ENCODE measurements around the gene SNX9. TPM values are rescaled to one million over a fixed set of nuclear protein-coding genes. Genes with fewer than 3 reads are reported as not detected.
A peak's percentile ranks its signal among the peaks of the same experiment; 100 is the strongest.
"Not testable (repeated sequence)": the region's sequence is repeated elsewhere in the genome, so short reads cannot be mapped to it uniquely, and the experiment has no call there.

SNX9 gene
- total RNA-seq, 4 donors from 2014 or later = 29.4 to 44.9 (median 33.3) TPM

DNA sequence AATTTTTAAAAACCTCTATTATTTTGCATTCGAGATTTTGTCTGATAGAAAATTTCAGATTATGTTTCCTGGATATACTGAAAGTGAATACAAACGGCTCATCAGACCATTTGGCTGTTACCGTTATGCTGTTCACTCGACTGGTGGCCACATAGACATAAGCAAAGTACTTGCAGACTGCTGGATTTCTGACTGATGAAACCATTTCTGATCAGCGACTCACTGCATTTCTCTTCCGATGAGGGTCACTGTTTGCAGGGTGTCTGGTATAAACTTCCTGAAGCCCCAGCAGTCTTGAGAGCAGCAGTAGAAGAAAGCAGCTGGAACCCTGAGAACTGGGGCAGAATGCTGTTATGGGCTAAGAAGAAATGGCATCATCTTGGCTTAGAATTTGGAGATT, 17.7 kb downstream of the SNX9 start:
- no peak for DNase-seq
- no peak overlapping the region for H3K27ac ChIP-seq
- ATAC-seq = no peak
- H3K27me3 ChIP-seq = no peaks in the 10 kb centered on the region
- intact Hi-C loops (cut with DNase I; ENCODE audit: low total_unique reads) = no loop called here
- in situ Hi-C loops (cut with MboI; ENCODE audit: low sequenced_read_pairs in 4 of 4) = no loop called here
- no peaks in the 10 kb centered on the region for H3K36me3 ChIP-seq
- TF ChIP-seq POLR2A (IDR thresholded peaks at IDR 0.05) = no peak
- TF ChIP-seq, protein P1, sequence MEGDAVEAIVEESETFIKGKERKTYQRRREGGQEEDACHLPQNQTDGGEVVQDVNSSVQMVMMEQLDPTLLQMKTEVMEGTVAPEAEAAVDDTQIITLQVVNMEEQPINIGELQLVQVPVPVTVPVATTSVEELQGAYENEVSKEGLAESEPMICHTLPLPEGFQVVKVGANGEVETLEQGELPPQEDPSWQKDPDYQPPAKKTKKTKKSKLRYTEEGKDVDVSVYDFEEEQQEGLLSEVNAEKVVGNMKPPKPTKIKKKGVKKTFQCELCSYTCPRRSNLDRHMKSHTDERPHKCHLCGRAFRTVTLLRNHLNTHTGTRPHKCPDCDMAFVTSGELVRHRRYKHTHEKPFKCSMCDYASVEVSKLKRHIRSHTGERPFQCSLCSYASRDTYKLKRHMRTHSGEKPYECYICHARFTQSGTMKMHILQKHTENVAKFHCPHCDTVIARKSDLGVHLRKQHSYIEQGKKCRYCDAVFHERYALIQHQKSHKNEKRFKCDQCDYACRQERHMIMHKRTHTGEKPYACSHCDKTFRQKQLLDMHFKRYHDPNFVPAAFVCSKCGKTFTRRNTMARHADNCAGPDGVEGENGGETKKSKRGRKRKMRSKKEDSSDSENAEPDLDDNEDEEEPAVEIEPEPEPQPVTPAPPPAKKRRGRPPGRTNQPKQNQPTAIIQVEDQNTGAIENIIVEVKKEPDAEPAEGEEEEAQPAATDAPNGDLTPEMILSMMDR (IDR thresholded peaks at IDR 0.05 in 4 of 5, conservative IDR thresholded peaks at IDR 0.05 in 1 of 5) = no peak
- peak overlapping the region in 1 of 4 donors; percentile 2 for H3K4me3 ChIP-seq
- H3K9me3 ChIP-seq = no peaks in the 10 kb centered on the region
- H3K4me1 ChIP-seq = peaks cover 41 to 52% of the 10 kb centered on the region in 2 donors

DNA sequence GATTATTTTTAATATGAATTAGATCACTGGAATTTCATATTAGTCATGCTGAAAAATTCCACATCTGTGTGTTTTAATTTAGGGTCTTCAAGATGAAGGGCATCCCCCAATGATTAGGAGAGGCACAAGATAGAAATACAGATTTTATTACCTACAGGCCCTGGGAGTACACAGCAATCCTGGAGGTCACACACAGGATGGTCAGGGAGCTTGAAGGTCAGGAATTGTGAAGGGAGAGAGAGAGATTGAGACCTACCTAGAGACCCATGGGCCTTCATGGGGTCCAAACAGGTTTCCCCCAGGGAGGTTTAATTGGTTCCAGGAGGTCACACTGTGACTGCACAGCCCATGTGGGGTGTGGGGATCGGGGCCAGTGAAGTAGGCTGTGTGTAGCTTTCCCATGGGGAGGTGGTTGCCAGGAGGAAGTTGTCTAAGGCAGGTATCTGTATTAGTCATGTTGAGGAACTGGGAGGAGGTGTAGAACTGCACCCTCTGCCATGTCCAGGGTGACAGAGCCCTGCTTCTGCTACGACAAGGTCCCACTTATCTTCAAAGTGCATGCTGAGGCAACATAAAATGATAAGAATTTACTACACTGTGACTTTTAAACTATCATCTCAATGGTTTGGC, 18.3 kb downstream of the SNX9 start:
- ATAC-seq (no peak), DNase-seq (no peak)
- Histone ChIP-seq H3K36me3 (no peaks in the 10 kb centered on the region), H3K4me3 (no peak overlapping the region), H3K27me3 (no peaks in the 10 kb centered on the region), H3K9me3 (no peaks in the 10 kb centered on the region), H3K27ac (no peak overlapping the region), H3K4me1 (peaks cover 46 to 57% of the 10 kb centered on the region in 2 donors)
- TF ChIP-seq, protein P1 (IDR thresholded peaks at IDR 0.05 in 4 of 5, conservative IDR thresholded peaks at IDR 0.05 in 1 of 5) = no peak
- TF ChIP-seq POLR2A (IDR thresholded peaks at IDR 0.05) = no peak
- in situ Hi-C loops (cut with MboI; ENCODE audit: low sequenced_read_pairs in 4 of 4) = no loop called here
- intact Hi-C loops (cut with DNase I; ENCODE audit: low total_unique reads) = no loop called here

DNA sequence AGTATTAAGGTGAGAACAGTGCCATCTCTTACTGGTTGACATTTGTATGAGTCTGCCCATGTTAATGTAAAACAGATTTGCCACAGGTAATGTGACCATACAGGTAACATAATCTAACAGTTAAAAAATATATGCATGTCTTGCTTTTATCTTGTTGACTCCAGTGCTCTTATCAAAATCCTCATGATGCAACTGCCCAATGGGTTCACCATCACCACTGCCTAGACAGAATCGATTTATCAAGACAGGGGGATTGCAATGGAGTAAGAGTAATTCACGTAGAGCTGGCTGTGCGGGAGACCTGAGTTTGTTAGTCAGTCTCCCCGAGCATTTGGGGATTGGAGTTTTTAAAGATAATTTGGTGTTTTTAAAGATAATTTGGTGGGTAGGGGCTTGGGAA, 19.2 kb downstream of the SNX9 start:
- TF ChIP-seq, protein P1 (IDR thresholded peaks at IDR 0.05 in 4 of 5, conservative IDR thresholded peaks at IDR 0.05 in 1 of 5) = no peak
- no peak for TF ChIP-seq POLR2A (IDR thresholded peaks at IDR 0.05)
- no peak overlapping the region for H3K27ac ChIP-seq
- in situ Hi-C loops (cut with MboI; ENCODE audit: low sequenced_read_pairs in 4 of 4) = no loop called here
- no peaks in the 10 kb centered on the region for H3K9me3 ChIP-seq
- intact Hi-C loops (cut with DNase I; ENCODE audit: low total_unique reads) = no loop called here
- DNase-seq (no peak), ATAC-seq (no peak)
- no peaks in the 10 kb centered on the region for H3K36me3 ChIP-seq
- H3K4me3 ChIP-seq = no peak overlapping the region
- no peaks in the 10 kb centered on the region for H3K27me3 ChIP-seq
- peaks cover 49 to 65% of the 10 kb centered on the region in 2 donors for H3K4me1 ChIP-seq

DNA sequence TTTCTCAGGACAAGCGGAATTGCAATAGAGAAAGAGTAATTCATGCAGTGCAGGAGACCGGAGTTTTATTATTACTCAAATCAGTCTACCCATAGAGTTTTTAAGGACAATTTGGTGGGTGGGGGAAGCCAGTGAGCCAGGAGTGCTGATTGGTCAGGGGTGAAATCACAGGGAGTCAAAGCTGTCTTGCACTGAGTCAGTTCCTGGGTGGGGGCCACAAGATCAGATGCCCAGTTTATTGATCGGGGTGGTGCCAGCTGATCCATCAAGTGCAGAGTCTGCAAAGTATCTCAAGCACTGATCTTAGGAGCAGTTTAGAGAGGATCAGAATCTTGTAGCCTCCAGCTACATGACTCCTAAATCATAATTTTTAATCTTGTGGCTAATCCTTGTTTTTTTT, 21.1 kb downstream of the SNX9 start:
- H3K27ac ChIP-seq; DNase-seq; H3K9me3 ChIP-seq; H3K4me3 ChIP-seq; in situ Hi-C loops (cut with MboI; ENCODE audit: low sequenced_read_pairs in 4 of 4); intact Hi-C loops (cut with DNase I; ENCODE audit: low total_unique reads); H3K27me3 ChIP-seq; H3K36me3 ChIP-seq; ATAC-seq: not testable (repeated sequence)
- peaks cover 51 to 67% of the 10 kb centered on the region in 2 donors for H3K4me1 ChIP-seq

DNA sequence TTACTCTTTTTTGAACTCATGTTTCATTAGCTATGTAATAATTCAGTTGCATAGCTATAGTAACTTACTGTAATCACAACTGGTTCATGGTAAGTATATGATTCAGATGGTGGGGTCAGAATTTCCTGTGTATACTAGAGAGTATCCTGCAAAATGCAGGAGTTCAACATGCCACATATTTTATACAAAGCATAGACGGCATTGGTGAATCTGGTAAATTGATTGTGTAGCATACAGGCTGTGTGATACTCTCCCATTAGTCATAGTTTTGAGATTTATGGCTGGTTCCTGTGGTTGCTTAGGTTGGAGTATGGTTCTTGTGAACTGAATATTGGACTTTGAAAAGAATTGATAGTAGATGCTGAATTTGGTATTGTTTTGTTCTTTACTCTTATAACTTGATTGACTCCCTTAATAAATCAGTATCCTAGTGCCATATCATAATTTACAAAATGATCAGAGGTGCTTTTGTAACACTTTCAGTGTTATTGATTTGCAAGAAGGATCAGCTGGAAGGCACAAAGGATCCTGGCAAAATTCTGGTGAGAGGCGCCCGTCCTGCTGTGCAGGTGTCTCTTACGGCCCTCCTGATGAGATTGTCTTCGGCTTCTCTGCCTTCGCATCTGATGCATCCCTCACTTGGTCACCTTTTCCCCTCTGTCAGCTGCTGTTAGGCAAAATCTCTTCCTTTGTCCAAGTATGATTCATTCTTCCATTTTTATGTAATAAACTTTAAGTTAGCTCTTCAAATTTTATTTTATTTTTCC, 22.6 kb downstream of the SNX9 start:
- Histone ChIP-seq H3K27ac (no peak overlapping the region), H3K27me3 (no peaks in the 10 kb centered on the region), H3K4me3 (no peak overlapping the region), H3K9me3 (no peaks in the 10 kb centered on the region), H3K4me1 (peaks cover 47 to 64% of the 10 kb centered on the region in 2 donors), H3K36me3 (no peaks in the 10 kb centered on the region)
- intact Hi-C loops (cut with DNase I; ENCODE audit: low total_unique reads) (no loop called here), in situ Hi-C loops (cut with MboI; ENCODE audit: low sequenced_read_pairs in 4 of 4) (no loop called here)
- TF ChIP-seq, protein P1 (IDR thresholded peaks at IDR 0.05 in 4 of 5, conservative IDR thresholded peaks at IDR 0.05 in 1 of 5) = no peak
- no peak for TF ChIP-seq POLR2A (IDR thresholded peaks at IDR 0.05)
- DNase-seq (no peak), ATAC-seq (no peak)
